Coronary artery (tissue), 2 donors: ENCODE data around the gene TAF10.

Experiments used
- DNase-seq: peaks from one replicate; pipeline ENCODE4 v3.0.0-alpha.2; 2017; ENCODE audit warnings: low spot score
- H3K27ac ChIP-seq, 2 donors: fragments of 200-600 bp; sonication (generic); one replicate each; pipeline ENCODE4 v1.5.1; 2016 to 2019
- H3K4me3 ChIP-seq: fragments of 200-600 bp; sonication (generic); 2 replicates; pipeline ENCODE4 v1.5.1; 2016; ENCODE audit warnings: mild to moderate bottlenecking, moderate library complexity
- TF ChIP-seq, protein P1 (sequence below): fragments of 200-600 bp; sonication (generic); IDR thresholded peaks from one replicate; pipeline ENCODE4 v1.5.1; 2019; ENCODE audit warnings: antibody characterized with exemption

TAF10 gene

DNA sequence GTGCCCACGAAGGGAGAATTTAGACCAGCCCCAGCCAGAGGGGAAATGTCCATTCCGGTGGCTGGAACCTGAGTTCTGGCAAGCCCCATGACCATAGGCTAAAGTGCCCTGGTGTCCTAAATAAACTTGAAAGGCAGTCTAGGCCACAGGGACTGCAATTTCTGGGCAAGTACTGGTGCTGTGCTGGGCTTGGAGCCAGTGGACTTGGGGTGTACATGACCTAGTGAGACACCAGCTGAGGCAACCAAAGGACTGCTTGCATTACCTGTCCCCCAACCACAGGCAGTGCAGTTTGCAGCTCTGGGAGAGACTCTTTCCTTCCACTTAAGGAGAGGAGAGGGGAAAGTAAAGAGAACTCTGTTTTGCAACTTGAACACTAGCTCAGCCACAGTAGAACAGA lies 32.3 kb downstream of the TAF10 start:
- TF ChIP-seq, protein P1, sequence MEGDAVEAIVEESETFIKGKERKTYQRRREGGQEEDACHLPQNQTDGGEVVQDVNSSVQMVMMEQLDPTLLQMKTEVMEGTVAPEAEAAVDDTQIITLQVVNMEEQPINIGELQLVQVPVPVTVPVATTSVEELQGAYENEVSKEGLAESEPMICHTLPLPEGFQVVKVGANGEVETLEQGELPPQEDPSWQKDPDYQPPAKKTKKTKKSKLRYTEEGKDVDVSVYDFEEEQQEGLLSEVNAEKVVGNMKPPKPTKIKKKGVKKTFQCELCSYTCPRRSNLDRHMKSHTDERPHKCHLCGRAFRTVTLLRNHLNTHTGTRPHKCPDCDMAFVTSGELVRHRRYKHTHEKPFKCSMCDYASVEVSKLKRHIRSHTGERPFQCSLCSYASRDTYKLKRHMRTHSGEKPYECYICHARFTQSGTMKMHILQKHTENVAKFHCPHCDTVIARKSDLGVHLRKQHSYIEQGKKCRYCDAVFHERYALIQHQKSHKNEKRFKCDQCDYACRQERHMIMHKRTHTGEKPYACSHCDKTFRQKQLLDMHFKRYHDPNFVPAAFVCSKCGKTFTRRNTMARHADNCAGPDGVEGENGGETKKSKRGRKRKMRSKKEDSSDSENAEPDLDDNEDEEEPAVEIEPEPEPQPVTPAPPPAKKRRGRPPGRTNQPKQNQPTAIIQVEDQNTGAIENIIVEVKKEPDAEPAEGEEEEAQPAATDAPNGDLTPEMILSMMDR: no peak
- no peak overlapping the region for H3K4me3 ChIP-seq
- H3K27ac ChIP-seq: no peak overlapping the region
- DNase-seq: no peak

DNA sequence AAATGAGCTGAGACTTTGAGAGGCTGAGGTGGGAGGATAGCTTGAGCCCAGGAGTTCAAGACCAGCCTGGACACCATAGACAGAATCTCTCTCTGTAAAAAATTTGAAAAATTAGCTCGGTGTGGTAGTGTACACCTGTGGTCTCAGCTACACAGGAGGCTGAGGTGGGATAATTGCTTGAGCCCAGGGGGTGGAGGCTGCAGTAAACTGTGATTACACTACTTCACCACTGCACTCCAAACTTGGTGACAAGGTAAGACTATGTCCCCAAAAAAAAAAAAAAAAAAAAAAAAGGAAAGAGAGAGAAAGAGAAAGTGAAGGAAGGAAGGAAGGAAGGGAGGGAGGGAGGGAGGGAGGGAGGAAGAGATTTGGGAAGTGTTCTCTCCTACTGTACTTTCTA lies 33.9 kb downstream of the TAF10 start:
- DNase-seq: no peak
- TF ChIP-seq, protein P1: no peak

DNA sequence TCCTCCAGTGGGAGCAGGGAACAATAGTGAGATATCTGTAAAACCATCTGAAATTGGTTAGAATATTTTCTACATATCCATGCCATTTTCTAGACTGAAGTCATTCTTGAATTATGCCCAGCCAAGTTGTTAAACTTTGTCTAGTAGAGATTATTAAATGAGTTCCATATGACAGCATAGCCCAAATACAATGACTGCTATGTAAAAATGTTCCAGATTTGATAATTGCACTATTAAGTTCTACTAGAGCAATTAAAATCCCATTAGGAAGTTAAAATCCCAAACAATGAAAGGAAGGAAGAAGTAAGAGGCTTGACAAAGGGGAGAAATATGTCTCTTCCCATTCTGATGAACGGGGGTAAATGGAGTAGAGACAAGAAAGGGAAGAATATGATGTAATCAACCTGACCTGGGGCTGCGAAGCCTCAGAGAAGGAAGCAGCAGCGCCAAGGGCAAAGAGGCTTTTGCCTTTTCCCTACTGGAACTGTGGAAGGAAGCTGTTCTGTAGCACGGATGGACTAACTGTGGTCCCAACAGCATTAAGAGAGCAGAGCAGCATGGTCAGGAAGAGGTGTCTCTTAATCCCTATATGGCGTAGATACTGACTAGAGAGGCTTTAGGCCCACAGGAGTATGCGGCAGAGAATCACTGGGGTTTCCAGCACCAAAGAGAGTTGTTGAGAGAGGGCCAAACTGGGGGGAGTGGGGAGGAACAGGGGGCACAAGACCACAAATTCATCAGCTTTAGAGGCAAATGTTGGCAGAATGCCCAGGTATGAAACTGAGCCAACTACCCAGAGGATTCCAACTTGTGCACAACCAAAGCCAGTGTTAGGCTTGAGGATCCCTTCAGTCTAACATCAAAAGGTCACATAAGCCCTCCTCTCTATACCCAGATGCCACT lies 35.3 kb downstream of the TAF10 start:
- TF ChIP-seq, protein P1: no peak
- no peak for DNase-seq
- Histone ChIP-seq H3K27ac (peak overlapping the region; percentile 52 to 56), H3K4me3 (no peak overlapping the region)

More for the DNA sequence above, 33.9 kb downstream of the TAF10 start:
- Histone ChIP-seq H3K4me3 (no peak overlapping the region), H3K27ac (no peak overlapping the region)

DNA sequence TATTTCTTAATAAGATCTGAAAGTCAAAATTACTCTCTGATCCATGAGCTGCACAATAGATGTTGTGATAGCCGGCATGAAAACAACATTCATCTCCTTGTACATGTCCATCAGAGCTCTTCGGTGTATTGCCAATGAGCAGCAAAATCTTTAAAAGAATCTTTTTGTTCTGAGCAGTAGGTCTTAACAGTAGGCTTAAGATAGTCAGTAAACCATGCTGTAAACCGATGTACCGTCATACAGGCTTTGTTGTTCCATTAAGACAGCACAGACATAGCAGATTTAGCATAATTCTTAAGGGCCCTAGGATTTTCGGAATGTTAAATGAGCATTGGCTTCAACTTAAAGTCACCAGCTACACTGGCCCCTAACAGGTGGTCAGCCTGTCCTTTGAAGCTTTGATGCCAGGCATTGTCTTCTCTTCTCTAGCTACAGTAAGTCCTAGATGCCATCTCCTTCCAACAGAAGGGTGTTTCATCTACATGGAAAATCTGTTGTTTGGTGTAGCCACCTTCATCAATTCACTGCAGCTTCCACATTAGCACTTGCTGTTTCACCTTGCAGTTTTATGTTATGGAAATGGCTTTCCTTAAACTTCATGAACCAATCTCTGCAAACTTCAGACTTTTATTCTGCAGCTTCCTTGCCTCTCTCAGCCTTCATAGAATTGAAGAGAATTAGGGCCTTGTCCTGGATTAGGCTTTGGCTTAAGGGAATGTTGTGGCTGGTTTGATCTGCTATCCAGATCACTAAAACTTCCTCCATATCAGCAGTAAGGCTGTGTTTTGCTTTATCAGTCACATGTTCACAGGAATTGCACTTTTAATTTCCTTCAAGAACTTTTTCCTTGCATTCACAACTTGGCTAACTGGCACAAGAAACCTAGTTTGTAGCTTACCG lies 37.0 kb downstream of the TAF10 start:
- TF ChIP-seq, protein P1: no peak
- no peak for DNase-seq
- Histone ChIP-seq H3K27ac (no peak overlapping the region), H3K4me3 (no peak overlapping the region)

DNA sequence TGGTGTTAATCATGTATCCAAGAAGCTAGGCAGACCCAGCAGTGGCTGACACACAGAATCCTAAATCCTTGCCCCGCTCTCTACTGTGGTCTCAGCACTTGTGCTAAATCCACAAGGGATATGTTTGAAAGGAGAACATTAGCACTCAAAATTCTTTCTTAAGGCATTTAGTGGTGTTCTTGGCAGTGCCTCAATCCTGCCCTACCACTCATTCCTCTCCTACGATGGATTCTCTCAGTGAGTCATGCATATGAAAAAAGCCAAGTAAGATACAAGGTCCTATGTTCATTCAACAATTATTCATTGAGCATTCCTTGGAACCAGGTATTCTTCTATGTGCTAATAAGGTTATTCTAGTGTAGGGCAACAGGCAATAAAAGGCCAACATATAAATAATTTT lies 39.8 kb downstream of the TAF10 start:
- no peak overlapping the region for H3K27ac ChIP-seq
- H3K4me3 ChIP-seq: no peak overlapping the region
- DNase-seq: no peak
- TF ChIP-seq, protein P1: no peak

DNA sequence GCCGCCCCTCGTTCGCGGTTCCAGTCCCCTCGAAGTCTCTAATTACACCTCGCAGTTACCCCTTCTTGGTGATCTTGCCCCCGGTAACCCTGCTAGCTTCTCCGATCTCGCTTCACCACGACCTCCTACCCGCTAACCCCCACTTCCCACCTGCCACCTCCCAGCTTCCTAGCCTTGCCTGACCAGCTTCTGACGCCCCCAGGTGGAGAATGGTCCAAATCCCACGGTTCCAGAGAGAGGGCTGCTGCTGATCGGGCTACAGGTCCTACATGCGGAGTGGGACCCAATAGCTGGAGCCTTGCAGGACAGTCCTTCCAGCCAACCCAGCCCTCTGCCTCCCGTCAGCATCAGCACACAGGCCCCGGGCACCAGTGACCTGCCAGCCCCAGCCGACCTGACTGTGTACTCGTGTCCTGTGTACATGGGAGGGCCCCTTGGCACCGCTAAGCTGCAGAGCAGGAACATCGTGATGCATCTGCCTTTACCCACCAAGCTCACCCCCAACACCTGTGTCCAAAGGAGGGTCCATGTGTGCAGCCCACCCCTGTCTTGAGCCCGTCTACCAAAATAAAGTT lies 40.5 kb downstream of the TAF10 start:
- Histone ChIP-seq H3K4me3 (peak overlapping the region; percentile 38), H3K27ac (no peak overlapping the region)
- TF ChIP-seq, protein P1: no peak
- no peak for DNase-seq
